ENCODE results near the gene KCNJ9. TPM values are rescaled to one million over a fixed set of nuclear protein-coding genes. Genes with fewer than 3 reads are reported as not detected.

The KCNJ9 gene
- total and polyA plus RNA-seq, 2 donors (not counting 3 experiments of a cell fraction or from before 2014, with no cell fraction given), result not detected

DNA sequence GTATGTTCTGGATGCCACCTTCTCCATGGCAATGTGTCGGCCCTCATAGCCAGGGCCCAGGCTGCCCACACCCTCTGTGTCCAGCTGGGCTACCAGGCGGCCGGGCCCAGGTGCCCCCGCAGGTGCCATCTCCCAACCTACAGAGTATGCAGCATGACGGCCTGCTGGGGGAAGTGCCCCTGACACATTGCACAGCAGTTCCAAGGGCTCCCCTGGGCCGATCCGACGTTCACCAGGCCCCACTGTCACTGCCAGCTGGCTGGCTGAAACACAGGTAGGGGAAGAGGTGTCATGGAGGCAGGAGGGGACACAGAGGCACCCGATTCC lies 11.7 kb downstream of the KCNJ9 start:
- H3K79me2 ChIP-seq (ENCODE audit: control insufficient read depth, insufficient read depth, low read length), result no peaks in the 10 kb centered on the region
- no peak overlapping the region for H3K27ac ChIP-seq (ENCODE audit: insufficient read depth, low read depth, low read length)
- FAIRE-seq (no peak), DNase-seq (ENCODE audit: low read depth, low spot score) (no peak)
- H3K4me3 ChIP-seq (replicated peaks in 1 of 3; ENCODE audit: insufficient read depth in 1 of 3, low read depth in 1 of 3, low read length in 3 of 3), result no peak overlapping the region
- POLR2A ChIA-PET, result no interaction called here
- TF ChIP-seq GATA2 (IDR thresholded peaks at IDR 0.05; ENCODE audit: insufficient read depth, insufficient read length, low read depth, low read length) (no peak), JUN (IDR thresholded peaks at IDR 0.05; ENCODE audit: borderline replicate concordance, insufficient read depth, insufficient read length, low read depth) (no peak), POLR2AphosphoS5 (IDR thresholded peaks at IDR 0.05; ENCODE audit: insufficient read depth, low read depth, low read length) (no peak), FOS (IDR thresholded peaks at IDR 0.05; ENCODE audit: borderline replicate concordance, insufficient read depth, low read length) (no peak), MYC (IDR thresholded peaks at IDR 0.05; ENCODE audit: low read depth, low read length) (no peak), POLR2A (IDR thresholded peaks at IDR 0.05; ENCODE audit: low read depth, low read length) (no peak), EZH2 (IDR thresholded peaks at IDR 0.05; ENCODE audit: borderline replicate concordance, low read depth, low read length, severe bottlenecking) (no peak)
- TF ChIP-seq, protein P1, sequence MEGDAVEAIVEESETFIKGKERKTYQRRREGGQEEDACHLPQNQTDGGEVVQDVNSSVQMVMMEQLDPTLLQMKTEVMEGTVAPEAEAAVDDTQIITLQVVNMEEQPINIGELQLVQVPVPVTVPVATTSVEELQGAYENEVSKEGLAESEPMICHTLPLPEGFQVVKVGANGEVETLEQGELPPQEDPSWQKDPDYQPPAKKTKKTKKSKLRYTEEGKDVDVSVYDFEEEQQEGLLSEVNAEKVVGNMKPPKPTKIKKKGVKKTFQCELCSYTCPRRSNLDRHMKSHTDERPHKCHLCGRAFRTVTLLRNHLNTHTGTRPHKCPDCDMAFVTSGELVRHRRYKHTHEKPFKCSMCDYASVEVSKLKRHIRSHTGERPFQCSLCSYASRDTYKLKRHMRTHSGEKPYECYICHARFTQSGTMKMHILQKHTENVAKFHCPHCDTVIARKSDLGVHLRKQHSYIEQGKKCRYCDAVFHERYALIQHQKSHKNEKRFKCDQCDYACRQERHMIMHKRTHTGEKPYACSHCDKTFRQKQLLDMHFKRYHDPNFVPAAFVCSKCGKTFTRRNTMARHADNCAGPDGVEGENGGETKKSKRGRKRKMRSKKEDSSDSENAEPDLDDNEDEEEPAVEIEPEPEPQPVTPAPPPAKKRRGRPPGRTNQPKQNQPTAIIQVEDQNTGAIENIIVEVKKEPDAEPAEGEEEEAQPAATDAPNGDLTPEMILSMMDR (IDR thresholded peaks at IDR 0.05; ENCODE audit: extremely low read depth in 1 of 2, insufficient read depth in 1 of 2, low read depth in 1 of 2, low read length in 2 of 2), result no peak
- TF ChIP-seq, protein P2, sequence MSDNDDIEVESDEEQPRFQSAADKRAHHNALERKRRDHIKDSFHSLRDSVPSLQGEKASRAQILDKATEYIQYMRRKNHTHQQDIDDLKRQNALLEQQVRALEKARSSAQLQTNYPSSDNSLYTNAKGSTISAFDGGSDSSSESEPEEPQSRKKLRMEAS (IDR thresholded peaks at IDR 0.05; ENCODE audit: insufficient read depth, insufficient read length), result no peak
- no TSS peak for BruUV-seq (replicated peaks)
- dilution Hi-C loops (cut with MboI; ENCODE audit: extremely low pct_ligation_motif_present, low sequenced_read_pairs), result no loop called here
- H3K36me3 ChIP-seq (ENCODE audit: control insufficient read depth in 2 of 2, extremely low read depth in 1 of 2, insufficient read depth in 2 of 2, low read length in 2 of 2), result no peaks in the 10 kb centered on the region
- no peaks in the 10 kb centered on the region for H3K9me3 ChIP-seq (replicated peaks; ENCODE audit: control insufficient read depth, insufficient read depth, low read length)
- H3K4me1 ChIP-seq (ENCODE audit: control insufficient read depth, extremely low read depth, insufficient read depth, low read length), result peaks cover 3% of the 10 kb centered on the region
- no peak overlapping the region for H3K4me2 ChIP-seq (ENCODE audit: insufficient read depth, low read length)
- H3K9me1 ChIP-seq (replicated peaks; ENCODE audit: control insufficient read depth, extremely low read depth, insufficient read depth, low read length), result no peaks in the 10 kb centered on the region
- H3K27me3 ChIP-seq (ENCODE audit: control insufficient read depth in 2 of 2, insufficient read depth in 2 of 2, low read length in 2 of 2), result no peaks in the 10 kb centered on the region
- H2AFZ ChIP-seq (ENCODE audit: low read depth, low read length), result no peak overlapping the region
- CTCF ChIA-PET, result interaction anchor here (1.1 to 1.6 kb wide), 3 partner anchors 16 to 159 kb away, joined by 3 to 5 read pairs (median 3); no protein-coding TSS in a partner anchor
- intact Hi-C loops (cut with micrococcal nuclease), result no loop called here
- no peaks in the 10 kb centered on the region for H4K20me1 ChIP-seq (replicated peaks; ENCODE audit: control insufficient read depth, extremely low read depth, insufficient read depth, low read length)
- no peak overlapping the region for H3K9ac ChIP-seq (replicated peaks; ENCODE audit: extremely low read depth, insufficient read depth, low read length)
